ENCODE data around the gene PDE9A. TPM values are rescaled to one million over a fixed set of nuclear protein-coding genes. Genes with fewer than 3 reads are reported as not detected.

Gene PDE9A
- total RNA-seq, 1 experiment from 2014 or later: 8.4 TPM

- H3K36me3 ChIP-seq (ENCODE audit: low read depth): no peaks in the 10 kb centered on the region
- H3K4me3 ChIP-seq: no peak overlapping the region
- no peaks in the 10 kb centered on the region for H3K9me3 ChIP-seq (ENCODE audit: insufficient read depth, low read depth)
- H2AFZ ChIP-seq: no peak overlapping the region
- H3K79me2 ChIP-seq (ENCODE audit: low read depth): no peaks in the 10 kb centered on the region
- CTCF ChIA-PET: no interaction called here
- POLR2A ChIA-PET (ENCODE audit: unreplicated experiment): no interaction called here
- H3K4me1 ChIP-seq (replicated peaks; ENCODE audit: insufficient read depth): no peaks in the 10 kb centered on the region
- no peak for DNase-seq
- no peaks in the 10 kb centered on the region for H3F3A ChIP-seq (ENCODE audit: insufficient read depth, low read depth)
- H3K27ac ChIP-seq: no peak overlapping the region
- no TSS peak for BruUV-seq (replicated peaks)
- intact Hi-C loops (cut with micrococcal nuclease; ENCODE audit: unreplicated experiment): no loop called here
- peaks cover 6% of the 10 kb centered on the region; the same call in 1 of the 2 replicates for H3K27me3 ChIP-seq (ENCODE audit: insufficient read depth, low read depth)
- no peak overlapping the region for H3K4me2 ChIP-seq
- H4K20me1 ChIP-seq (ENCODE audit: insufficient read depth): no peaks in the 10 kb centered on the region
- no peaks in the 10 kb centered on the region for H3K9me2 ChIP-seq (ENCODE audit: insufficient read depth)
- no peak for TF ChIP-seq EZH2 (IDR thresholded peaks at IDR 0.05; ENCODE audit: low read depth)
- TF ChIP-seq, protein P1, sequence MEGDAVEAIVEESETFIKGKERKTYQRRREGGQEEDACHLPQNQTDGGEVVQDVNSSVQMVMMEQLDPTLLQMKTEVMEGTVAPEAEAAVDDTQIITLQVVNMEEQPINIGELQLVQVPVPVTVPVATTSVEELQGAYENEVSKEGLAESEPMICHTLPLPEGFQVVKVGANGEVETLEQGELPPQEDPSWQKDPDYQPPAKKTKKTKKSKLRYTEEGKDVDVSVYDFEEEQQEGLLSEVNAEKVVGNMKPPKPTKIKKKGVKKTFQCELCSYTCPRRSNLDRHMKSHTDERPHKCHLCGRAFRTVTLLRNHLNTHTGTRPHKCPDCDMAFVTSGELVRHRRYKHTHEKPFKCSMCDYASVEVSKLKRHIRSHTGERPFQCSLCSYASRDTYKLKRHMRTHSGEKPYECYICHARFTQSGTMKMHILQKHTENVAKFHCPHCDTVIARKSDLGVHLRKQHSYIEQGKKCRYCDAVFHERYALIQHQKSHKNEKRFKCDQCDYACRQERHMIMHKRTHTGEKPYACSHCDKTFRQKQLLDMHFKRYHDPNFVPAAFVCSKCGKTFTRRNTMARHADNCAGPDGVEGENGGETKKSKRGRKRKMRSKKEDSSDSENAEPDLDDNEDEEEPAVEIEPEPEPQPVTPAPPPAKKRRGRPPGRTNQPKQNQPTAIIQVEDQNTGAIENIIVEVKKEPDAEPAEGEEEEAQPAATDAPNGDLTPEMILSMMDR (conservative IDR thresholded peaks at IDR 0.05): no peak
Measured at GRCh38 chr21:42784896-42785451, 131.6 kb downstream of the PDE9A start.

DNA sequence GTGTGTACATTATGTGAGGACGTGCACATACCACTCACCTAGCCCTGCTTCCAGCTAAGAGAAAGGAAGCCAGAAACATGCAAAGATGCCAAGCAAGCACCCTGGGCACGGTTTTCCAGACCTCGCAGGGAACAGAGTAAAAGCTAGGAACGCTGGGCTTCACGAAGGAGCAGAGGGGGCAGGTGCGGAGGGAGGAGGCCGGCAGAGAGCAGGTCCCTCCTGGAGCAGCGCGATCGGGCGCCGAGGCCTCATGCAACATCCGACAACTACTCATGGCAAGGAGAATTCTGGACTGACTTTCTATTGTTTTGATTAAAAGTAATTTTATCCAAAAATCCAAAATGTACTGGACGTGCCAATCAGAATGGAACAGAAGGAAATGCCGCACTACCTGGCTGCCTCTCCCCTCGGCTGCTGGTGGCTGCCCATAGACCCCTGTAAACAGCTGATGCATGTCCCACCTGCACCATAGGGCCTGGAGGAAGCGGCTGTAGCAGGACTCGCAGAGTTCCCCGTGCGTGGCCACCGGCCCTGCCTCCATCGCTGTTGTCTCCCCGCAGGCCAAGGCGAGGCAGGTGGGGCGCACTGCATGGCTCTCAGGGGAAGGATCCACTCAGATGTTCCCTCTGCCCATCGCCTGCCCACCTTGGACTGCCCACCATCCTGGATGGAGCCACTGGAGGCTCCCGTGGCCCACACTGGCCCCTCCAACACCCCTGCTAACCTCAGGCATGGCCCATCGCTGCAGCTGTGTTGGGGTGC is 132.4 kb downstream of the PDE9A start:
- BruUV-seq (replicated peaks): no TSS peak
- Histone ChIP-seq H3K79me2 (ENCODE audit: low read depth) (no peaks in the 10 kb centered on the region), H3K4me2 (no peak overlapping the region), H3K27me3 (ENCODE audit: insufficient read depth, low read depth) (peaks cover 2% of the 10 kb centered on the region; the same call in 1 of the 2 replicates), H3K36me3 (ENCODE audit: low read depth) (no peaks in the 10 kb centered on the region), H3K27ac (no peak overlapping the region), H4K20me1 (ENCODE audit: insufficient read depth) (no peaks in the 10 kb centered on the region), H3K9me2 (ENCODE audit: insufficient read depth) (no peaks in the 10 kb centered on the region), H3F3A (ENCODE audit: insufficient read depth, low read depth) (no peaks in the 10 kb centered on the region), H3K9me3 (ENCODE audit: insufficient read depth, low read depth) (no peaks in the 10 kb centered on the region), H2AFZ (no peak overlapping the region), H3K4me1 (replicated peaks; ENCODE audit: insufficient read depth) (no peaks in the 10 kb centered on the region), H3K4me3 (no peak overlapping the region)
- ChIA-PET POLR2A (ENCODE audit: unreplicated experiment) (no interaction called here), CTCF (no interaction called here)
- DNase-seq: no peak
- TF ChIP-seq, protein P1 (conservative IDR thresholded peaks at IDR 0.05): no peak
- no peak for TF ChIP-seq EZH2 (IDR thresholded peaks at IDR 0.05; ENCODE audit: low read depth)
- intact Hi-C loops (cut with micrococcal nuclease; ENCODE audit: unreplicated experiment): no loop called here

DNA sequence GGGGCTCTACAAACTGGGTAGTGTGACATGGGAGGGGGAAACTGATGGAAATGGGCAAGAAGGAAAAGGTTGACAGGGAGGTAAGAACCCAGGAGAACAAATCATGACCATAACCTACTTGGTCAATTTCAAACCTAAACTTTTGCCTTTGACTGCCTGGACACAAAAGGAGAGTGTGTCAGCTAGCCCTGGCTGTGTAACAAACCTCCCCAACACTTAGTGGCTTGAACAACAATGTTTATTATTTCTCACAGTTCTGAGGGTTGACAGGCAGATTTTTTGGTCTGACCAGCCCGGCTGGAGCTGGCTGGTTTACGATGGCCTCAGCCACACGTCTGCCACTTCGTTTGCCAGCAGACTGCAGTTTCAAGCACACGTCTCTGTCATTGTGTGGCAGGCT is 133.5 kb downstream of the PDE9A start:
- Histone ChIP-seq H3K4me2 (no peak overlapping the region), H3K4me3 (no peak overlapping the region), H3K27me3 (ENCODE audit: insufficient read depth, low read depth) (no peaks in the 10 kb centered on the region), H3K9me3 (ENCODE audit: insufficient read depth, low read depth) (no peaks in the 10 kb centered on the region), H3K9me2 (ENCODE audit: insufficient read depth) (no peaks in the 10 kb centered on the region), H3K36me3 (ENCODE audit: low read depth) (no peaks in the 10 kb centered on the region), H3K27ac (no peak overlapping the region), H2AFZ (no peak overlapping the region), H3K79me2 (ENCODE audit: low read depth) (no peaks in the 10 kb centered on the region), H3F3A (ENCODE audit: insufficient read depth, low read depth) (no peaks in the 10 kb centered on the region), H4K20me1 (ENCODE audit: insufficient read depth) (no peaks in the 10 kb centered on the region), H3K4me1 (replicated peaks; ENCODE audit: insufficient read depth) (no peaks in the 10 kb centered on the region)
- BruUV-seq (replicated peaks): no TSS peak
- ChIA-PET POLR2A (ENCODE audit: unreplicated experiment) (no interaction called here), CTCF (no interaction called here)
- intact Hi-C loops (cut with micrococcal nuclease; ENCODE audit: unreplicated experiment): no loop called here
- TF ChIP-seq EZH2 (IDR thresholded peaks at IDR 0.05; ENCODE audit: low read depth): no peak
- TF ChIP-seq, protein P1 (conservative IDR thresholded peaks at IDR 0.05): no peak
- no peak for DNase-seq
